GM19351 (cell line): Measurements from ENCODE around the gene CDH24.

Experiments
- ATAC-seq: cut with Tn5 transposase; IDR thresholded peaks from one replicate; pipeline ENCODE4 v1.9.1; 2021; ENCODE audit warnings: mild to moderate bottlenecking, moderate library complexity; ENCODE audit not compliant: unreplicated experiment

Gene CDH24

GRCh38 chr14:22997676-22998323 lies 59.5 kb downstream of the CDH24 start:
- ATAC-seq, result no peak
